C4-2B (cell line): ENCODE data around the gene ASTN1.

Source experiments
- H3K27ac ChIP-seq: fragments of 450-650 bp; 2 replicates; pipeline ENCODE4 v1.5.1; 2017
- CTCF ChIP-seq: fragments of 450-650 bp; conservative IDR thresholded peaks from 2 replicates; pipeline ENCODE4 v1.5.1; 2017; ENCODE audit warnings: mild to moderate bottlenecking
- ZFX ChIP-seq: fragments of 450-650 bp; IDR thresholded peaks from 2 replicates; pipeline ENCODE4 v1.6.1; 2017

ASTN1 gene

GRCh38 chr1:176989754-176990153, 174.8 kb downstream of the ASTN1 start:
- no peak overlapping the region for H3K27ac ChIP-seq
- TF ChIP-seq ZFX (no peak), CTCF (no peak)

- no peak overlapping the region for H3K27ac ChIP-seq
- TF ChIP-seq CTCF (no peak), ZFX (no peak)
Observed at GRCh38 chr1:176989023-176989422, 175.5 kb downstream of the ASTN1 start.

- H3K27ac ChIP-seq, result no peak overlapping the region
- no peak for TF ChIP-seq CTCF
- TF ChIP-seq ZFX, result no peak
Observed at GRCh38 chr1:176987016-176987415, 177.5 kb downstream of the ASTN1 start.

- H3K27ac ChIP-seq, result no peak overlapping the region
- TF ChIP-seq CTCF, result no peak
- no peak for TF ChIP-seq ZFX
Observed at GRCh38 chr1:176983731-176984130, 180.8 kb downstream of the ASTN1 start.

- H3K27ac ChIP-seq, result no peak overlapping the region
- no peak for TF ChIP-seq ZFX
- TF ChIP-seq CTCF, result no peak
Observed at GRCh38 chr1:176976771-176977170, 187.7 kb downstream of the ASTN1 start.

GRCh38 chr1:176976225-176976624, 188.3 kb downstream of the ASTN1 start:
- no peak overlapping the region for H3K27ac ChIP-seq
- TF ChIP-seq ZFX (no peak), CTCF (no peak)

- TF ChIP-seq CTCF, result no peak
- no peak for TF ChIP-seq ZFX
- H3K27ac ChIP-seq, result no peak overlapping the region
Observed at GRCh38 chr1:176964687-176965086, 199.8 kb downstream of the ASTN1 start.
